ENCODE measurements around the gene KRIT1.

- TF ChIP-seq CTCF (IDR thresholded peaks at IDR 0.05; ENCODE audit: low read length) = no peak
- TF ChIP-seq EZH2 (IDR thresholded peaks at IDR 0.05; ENCODE audit: borderline replicate concordance, low read length) = no peak
These were observed 13.3 kb upstream of the KRIT1 start for GRCh38 chr7:92259062-92259461.

Measured in OCI-LY1 (cell line).